Gastrocnemius medialis (tissue), 4 donors: ENCODE data around the gene ASIC1.

Experiments used
- CTCF ChIP-seq, 5 experiments: fragments of 450-650 bp in 3 of 5; fragments of 200-600 bp in 2 of 5; sonication (generic) in 2 of 5; IDR thresholded peaks in 4 of 5; conservative IDR thresholded peaks in 1 of 5; 1 replicate in 4 of 5; 2 replicates in 1 of 5; pipeline ENCODE4 v1.5.1; 2016 to 2019; ENCODE audit warnings: antibody characterized with exemption in 5 of 5, mild to moderate bottlenecking in 3 of 5, moderate library complexity in 3 of 5
- POLR2A ChIP-seq, 2 donors: fragments of 450-650 bp; IDR thresholded peaks; one replicate each; pipeline ENCODE4 v1.6.1; 2017; ENCODE audit warnings: antibody characterized with exemption in 2 of 2, mild to moderate bottlenecking in 2 of 2, moderate library complexity in 2 of 2

- no peak for TF ChIP-seq CTCF (IDR thresholded peaks at IDR 0.05 in 4 of 5, conservative IDR thresholded peaks at IDR 0.05 in 1 of 5)
- TF ChIP-seq POLR2A (IDR thresholded peaks at IDR 0.05): no peak
Observed at GRCh38 chr12:50040657-50041056, 16.7 kb upstream of the ASIC1 start.
